SK-N-SH (cell line): Measurements from ENCODE around the gene PARVA. TPM values are rescaled to one million over a fixed set of nuclear protein-coding genes. Genes with fewer than 3 reads are reported as not detected.

Source experiments
- CTCF ChIA-PET: fragments of 300-600, 350-600 bp; formaldehyde crosslinking; extraction: SDS; loops from one replicate; lab custom pipeline; 2021; lab: Yijun Ruan, JAX
- POLR2A ChIA-PET: fragments of 350-600 bp; sonication (Branson Sonifier 250); formaldehyde crosslinking; extraction: SDS; loops from one replicate; lab custom pipeline; 2020; ENCODE audit warnings: antibody characterized with exemption, inconsistent platforms; lab: Yijun Ruan, JAX
- DNase-seq: peaks from one replicate; pipeline ENCODE4 v3.0.0; 2012
- H2AFZ ChIP-seq: fragments of 200-600 bp; sonication (generic); 2 replicates; pipeline ENCODE4 v1.8.1; 2016; ENCODE audit warnings: antibody characterized with exemption, mild to moderate bottlenecking, low read depth
- H3F3A ChIP-seq: fragments of 200-600 bp; sonication (generic); replicated peaks from 2 replicates; pipeline ENCODE3; 2016; ENCODE audit warnings: antibody characterized with exemption, mild to moderate bottlenecking; ENCODE audit not compliant: insufficient read depth
- H3K27ac ChIP-seq, 2 experiments: fragments of 200-500 bp in 1 of 2; fragments of 200-600 bp in 1 of 2; sonication (Bioruptor generic) in 1 of 2; sonication (generic), shearing (Covaris generic) in 1 of 2; 2 replicates each; pipeline versions ENCODE4 v1.5.1 to v1.6.1; 2014 to 2016; ENCODE audit warnings: low read depth in 2 of 2, inconsistent platforms in 1 of 2, low read length in 1 of 2, mild to moderate bottlenecking in 1 of 2, mixed read lengths in 1 of 2
- H3K27me3 ChIP-seq: fragments of 200-600 bp; sonication (generic), shearing (Covaris generic); 2 replicates; pipeline ENCODE4 v1.6.1; 2016; ENCODE audit warnings: mixed run types; ENCODE audit not compliant: insufficient read depth
- H3K36me3 ChIP-seq, 2 experiments: fragments of 200-500 bp in 1 of 2; fragments of 200-600 bp in 1 of 2; sonication (Bioruptor generic) in 1 of 2; sonication (generic) in 1 of 2; replicated peaks in 1 of 2; 2 replicates each; pipeline versions ENCODE3 to v1.5.1; 2014 to 2016; ENCODE audit warnings: low read length in 1 of 2, mild to moderate bottlenecking in 1 of 2; ENCODE audit not compliant: insufficient read depth in 2 of 2, control insufficient read depth in 1 of 2
- H3K4me1 ChIP-seq, 2 experiments: fragments of 200-500 bp in 1 of 2; fragments of 200-600 bp in 1 of 2; sonication (Bioruptor generic) in 1 of 2; sonication (generic), shearing (Covaris generic) in 1 of 2; 2 replicates each; pipeline versions ENCODE4 v1.5.1 to v1.6.1; 2014 to 2016; ENCODE audit warnings: low read depth in 1 of 2, low read length in 1 of 2, mixed run types in 1 of 2; ENCODE audit not compliant: insufficient read depth in 2 of 2, control insufficient read depth in 1 of 2
- H3K4me2 ChIP-seq: fragments of 200-600 bp; sonication (generic), shearing (Covaris generic); 2 replicates; pipeline ENCODE4 v1.6.1; 2017; ENCODE audit warnings: mixed run types
- H3K4me3 ChIP-seq, 2 experiments: fragments of 200-500 bp in 1 of 2; fragments of 200-600 bp in 1 of 2; sonication (Bioruptor generic) in 1 of 2; sonication (generic), shearing (Covaris generic) in 1 of 2; 2 replicates each; pipeline versions ENCODE4 v1.5.1 to v1.8.1; 2014 to 2016; ENCODE audit warnings: low read depth in 2 of 2, inconsistent platforms in 1 of 2, low read length in 1 of 2, mild to moderate bottlenecking in 1 of 2, mixed read lengths in 1 of 2, moderate library complexity in 1 of 2
- H3K79me2 ChIP-seq: fragments of 200-600 bp; sonication (generic); 2 replicates; pipeline ENCODE4 v1.8.1; 2017; ENCODE audit warnings: mild to moderate bottlenecking; ENCODE audit not compliant: insufficient read depth
- H3K9ac ChIP-seq: fragments of 200-600 bp; sonication (generic); 2 replicates; pipeline ENCODE4 v1.6.1; 2017; ENCODE audit warnings: mixed run types
- H3K9me2 ChIP-seq: fragments of 200-600 bp; sonication (generic); 2 replicates; pipeline ENCODE4 v1.6.1; 2017; ENCODE audit warnings: mixed run types
- H3K9me3 ChIP-seq: fragments of 200-600 bp; sonication (generic); 2 replicates; pipeline ENCODE4 v1.6.1; 2017; ENCODE audit warnings: mixed run types, mild to moderate bottlenecking, moderate library complexity
- H4K20me1 ChIP-seq: fragments of 200-600 bp; sonication (generic); 2 replicates; pipeline ENCODE4 v1.6.1; 2017; ENCODE audit warnings: mild to moderate bottlenecking, mixed run types; ENCODE audit not compliant: insufficient read depth
- CTCF ChIP-seq: fragments of 200-600 bp; sonication (generic); IDR thresholded peaks from 2 replicates; pipeline ENCODE4 v1.6.1; 2017; ENCODE audit warnings: antibody characterized with exemption, mild to moderate bottlenecking, moderate library complexity
- FOSL2 ChIP-seq: IDR thresholded peaks from 2 replicates; pipeline ENCODE4 v1.4.0; 2012; ENCODE audit warnings: low read depth, mild to moderate bottlenecking, moderate library complexity, borderline replicate concordance
- FOXJ3 ChIP-seq: sonication (generic); formaldehyde crosslinking; IDR thresholded peaks from 2 replicates; pipeline ENCODE4 v1.5.1; 2020; ENCODE audit warnings: mild to moderate bottlenecking, missing genetic modification reagents
- FOXM1 ChIP-seq: IDR thresholded peaks from 2 replicates; pipeline ENCODE4 v1.4.0; 2012; ENCODE audit warnings: low read depth, mild to moderate bottlenecking
- IRF3 ChIP-seq: fragments of 150-350 bp; IDR thresholded peaks from 2 replicates; pipeline ENCODE4 v1.6.1; 2016; ENCODE audit warnings: mild to moderate bottlenecking, low read depth, low read length
- JUND ChIP-seq: IDR thresholded peaks from 2 replicates; pipeline ENCODE4 v1.4.0; 2012
- MAX ChIP-seq: IDR thresholded peaks from 2 replicates; pipeline ENCODE4 v1.4.0; 2012; ENCODE audit warnings: low read depth
- MEF2A ChIP-seq: IDR thresholded peaks from 2 replicates; pipeline ENCODE4 v1.4.0; 2012; ENCODE audit warnings: low read depth, borderline replicate concordance
- NFIC ChIP-seq: IDR thresholded peaks from 2 replicates; pipeline ENCODE4 v1.4.0; 2012; ENCODE audit warnings: borderline replicate concordance
- NRF1 ChIP-seq: IDR thresholded peaks from 2 replicates; pipeline ENCODE4 v1.6.1; 2012; ENCODE audit warnings: low read depth, mild to moderate bottlenecking, low read length
- RAD21 ChIP-seq: IDR thresholded peaks from 2 replicates; pipeline ENCODE4 v1.6.1; 2012; ENCODE audit warnings: mild to moderate bottlenecking, low read length
- RCOR1 ChIP-seq: fragments of 150-350 bp; IDR thresholded peaks from 2 replicates; pipeline ENCODE4 v1.6.1; 2017; ENCODE audit warnings: antibody characterized with exemption, low read length
- REST ChIP-seq: IDR thresholded peaks from 2 replicates; pipeline ENCODE4 v1.6.1; 2012; ENCODE audit warnings: mild to moderate bottlenecking, low read depth, low read length, moderate library complexity
- RFX5 ChIP-seq: IDR thresholded peaks from 2 replicates; pipeline ENCODE4 v1.6.1; 2012; ENCODE audit warnings: mild to moderate bottlenecking, improper control_type of control experiment, low read length
- RXRA ChIP-seq: IDR thresholded peaks from 2 replicates; pipeline ENCODE4 v1.4.0; 2012; ENCODE audit warnings: low read depth, mild to moderate bottlenecking, borderline replicate concordance
- TCF12 ChIP-seq: IDR thresholded peaks from 2 replicates; pipeline ENCODE4 v1.4.0; 2012
- YY1 ChIP-seq: IDR thresholded peaks from 2 replicates; pipeline ENCODE4 v1.4.0; 2012; ENCODE audit warnings: low read depth, mild to moderate bottlenecking
- ZBTB33 ChIP-seq: IDR thresholded peaks from 2 replicates; pipeline ENCODE4 v1.4.0; 2012; ENCODE audit warnings: low read depth, borderline replicate concordance
- WGBS: methylation state at CpG from one replicate; pipeline ENCODE4 v1.1.6; 2017; ENCODE audit warnings: low lambda C conversion rate; 5-methylcytosine and 5-hydroxymethylcytosine counted together
- polyA plus RNA-seq, 3 experiments: library from polyadenylated mRNA; depleted of rRNA; stranded (reverse); fragments of >200 nt; gene quantifications; 2 replicates each; pipeline ENCODE4 v1.2.3, GENCODE V29; 2012

Gene PARVA
- polyA plus RNA-seq, 1 of the 3 experiments (the other 2 are of a cell fraction) = 27.6 TPM

- WGBS = 100% methylated on average over 3 of the region's 3 CpGs
- H3K27me3 ChIP-seq = no peaks in the 10 kb centered on the region
- POLR2A ChIA-PET = no interaction called here
These were observed 27.1 kb downstream of the PARVA start for GRCh38 chr11:12404436-12404835.

GRCh38 chr11:12408156-12408770, 30.9 kb downstream of the PARVA start:
- no peaks in the 10 kb centered on the region for H3K9me2 ChIP-seq
- ChIA-PET CTCF (interaction anchor here (1.3 kb wide), 1 partner anchor 119 kb away, joined by 4 read pairs; no protein-coding TSS in a partner anchor), POLR2A (no interaction called here)
- no peaks in the 10 kb centered on the region for H3K27me3 ChIP-seq
- peaks cover 0 to 4% of the 10 kb centered on the region in 2 experiments for H3K36me3 ChIP-seq
- no peak overlapping the region for H3K4me3 ChIP-seq
- H3K4me2 ChIP-seq = no peak overlapping the region
- no peak for DNase-seq
- H3K9ac ChIP-seq = no peak overlapping the region
- H3F3A ChIP-seq = peaks cover 25% of the 10 kb centered on the region
- peaks cover 26 to 29% of the 10 kb centered on the region in 2 experiments for H3K4me1 ChIP-seq
- WGBS = 88% methylated on average over 4 of the region's 4 CpGs
- no peak overlapping the region for H3K27ac ChIP-seq
- no peaks in the 10 kb centered on the region for H3K9me3 ChIP-seq
- H4K20me1 ChIP-seq = no peaks in the 10 kb centered on the region
- no peak overlapping the region for H2AFZ ChIP-seq
- peaks cover 88% of the 10 kb centered on the region for H3K79me2 ChIP-seq
- TF ChIP-seq IRF3 (no peak), YY1 (no peak), ZBTB33 (no peak), MEF2A (no peak), JUND (no peak), TCF12 (no peak), FOXJ3 (CRISPR knock-in tag) (no peak), RXRA (no peak), NRF1 (no peak), CTCF (no peak), RFX5 (no peak), RCOR1 (no peak), MAX (no peak), REST (no peak), FOSL2 (no peak)
- TF ChIP-seq, all 33 proteins: peak for 0

More at GRCh38 chr11:12404436-12404835, 27.1 kb downstream of the PARVA start:
- Histone ChIP-seq H3K9me2 (no peaks in the 10 kb centered on the region), H2AFZ (no peak overlapping the region), H3K27ac (no peak overlapping the region), H3K4me1 (peaks cover 0 to 6% of the 10 kb centered on the region in 2 experiments; a peak in 3 of 4 replicates), H3K36me3 (peaks cover 0 to 4% of the 10 kb centered on the region in 2 experiments), H3K79me2 (peaks cover 100% of the 10 kb centered on the region), H3K4me2 (no peak overlapping the region), H3F3A (peaks cover 10% of the 10 kb centered on the region), H3K4me3 (no peak overlapping the region), H3K9me3 (no peaks in the 10 kb centered on the region), H3K9ac (no peak overlapping the region), H4K20me1 (no peaks in the 10 kb centered on the region)
- TF ChIP-seq NFIC = 0 out of 2 replicates have a peak, but pooled peaks have one; percentile 23
- no peak for TF ChIP-seq FOXJ3 (CRISPR knock-in tag)
- TF ChIP-seq RAD21 = no peak
- TF ChIP-seq FOXM1 = no peak
- no peak for TF ChIP-seq RFX5
- no peak for DNase-seq
- CTCF ChIA-PET = no interaction called here
